IMR-90 (cell line): ENCODE measurements around the gene EMP1. TPM values are rescaled to one million over a fixed set of nuclear protein-coding genes. Genes with fewer than 3 reads are reported as not detected.

Source experiments
- ATAC-seq: fragments of 200-7000 bp; cut with Tn5 transposase; 2 replicates; pipeline ENCODE4 v1.9.1; 2020; ENCODE audit warnings: low read depth, mild to moderate bottlenecking, moderate library complexity
- BruUV-seq: library from RNA; stranded (reverse); fragments of 400-500 nt; replicated peaks from 2 replicates; lab custom pipeline; 2021; lab: Mats Ljungman, UMichigan
- CTCF ChIA-PET: fragments of 300-600 bp; formaldehyde crosslinking; extraction: SDS; loops from one replicate; lab custom pipeline; 2021; ENCODE audit warnings: antibody characterized with exemption; lab: Yijun Ruan, JAX
- POLR2A ChIA-PET: fragments of 300-600 bp; sonication (Branson Sonifier 250); formaldehyde crosslinking; loops from one replicate; lab custom pipeline; 2022; ENCODE audit warnings: antibody characterized with exemption; ENCODE audit not compliant: unreplicated experiment; lab: Charles Lee
- DNase-seq: peaks from one replicate; pipeline ENCODE4 v3.0.0; 2013
- H2AFZ ChIP-seq: replicated peaks from 2 replicates; pipeline ENCODE3; 2013; ENCODE audit warnings: low read length, mild to moderate bottlenecking; ENCODE audit not compliant: poor library complexity
- H2AK5ac ChIP-seq: 2 replicates; pipeline ENCODE4 v1.6.1; 2013; ENCODE audit warnings: low read depth, low read length, inconsistent platforms
- H2AK9ac ChIP-seq: replicated peaks from 2 replicates; pipeline ENCODE3; 2013; ENCODE audit warnings: mild to moderate bottlenecking, low read depth, low read length, moderate library complexity; ENCODE audit not compliant: poor library complexity
- H2BK120ac ChIP-seq: 2 replicates; pipeline ENCODE4 v1.6.1; 2013; ENCODE audit warnings: low read depth, low read length, inconsistent platforms
- H2BK15ac ChIP-seq: 3 replicates; pipeline ENCODE4 v1.6.1; 2013; ENCODE audit warnings: low read depth, low read length, inconsistent platforms
- H2BK20ac ChIP-seq: 2 replicates; pipeline ENCODE4 v1.6.1; 2013; ENCODE audit warnings: low read depth, mild to moderate bottlenecking, inconsistent platforms, low read length, moderate library complexity
- H2BK5ac ChIP-seq: 2 replicates; pipeline ENCODE4 v1.6.1; 2013; ENCODE audit warnings: mild to moderate bottlenecking, low read depth, low read length, inconsistent platforms; ENCODE audit not compliant: poor library complexity, severe bottlenecking
- H3K14ac ChIP-seq: replicated peaks from 2 replicates; pipeline ENCODE4 v1.6.1; 2013; ENCODE audit warnings: low read depth, low read length, inconsistent platforms
- H3K18ac ChIP-seq: 2 replicates; pipeline ENCODE4 v1.6.1; 2013; ENCODE audit warnings: low read depth, low read length, control low read depth
- H3K23ac ChIP-seq: 2 replicates; pipeline ENCODE4 v1.6.1; 2013; ENCODE audit warnings: low read depth, low read length, inconsistent platforms
- H3K27ac ChIP-seq: 2 replicates; pipeline ENCODE4 v1.5.1; 2013; ENCODE audit warnings: mild to moderate bottlenecking, control low read depth, low read length; ENCODE audit not compliant: insufficient read depth
- H3K27me3 ChIP-seq: 2 replicates; pipeline ENCODE4 v1.6.1; 2013; ENCODE audit warnings: low read length; ENCODE audit not compliant: control insufficient read depth, insufficient read depth
- H3K36me3 ChIP-seq: 2 replicates; pipeline ENCODE4 v1.6.1; 2013; ENCODE audit warnings: low read length, mixed read lengths; ENCODE audit not compliant: control insufficient read depth, insufficient read depth
- H3K4ac ChIP-seq: 2 replicates; pipeline ENCODE4 v1.6.1; 2013; ENCODE audit warnings: low read depth, low read length, inconsistent platforms
- H3K4me1 ChIP-seq: 2 replicates; pipeline ENCODE4 v1.6.1; 2013; ENCODE audit warnings: low read length, mixed read lengths; ENCODE audit not compliant: control insufficient read depth, insufficient read depth
- H3K4me2 ChIP-seq: 2 replicates; pipeline ENCODE4 v1.6.1; 2013; ENCODE audit warnings: low read depth, mild to moderate bottlenecking, control low read depth, low read length, moderate library complexity
- H3K4me3 ChIP-seq: 2 replicates; pipeline ENCODE4 v1.5.1; 2013; ENCODE audit warnings: low read depth, mild to moderate bottlenecking, control low read depth, low read length, moderate library complexity; ENCODE audit not compliant: insufficient read depth
- H3K56ac ChIP-seq: 2 replicates; pipeline ENCODE4 v1.6.1; 2013; ENCODE audit warnings: low read length, inconsistent platforms; ENCODE audit not compliant: insufficient read depth; ENCODE audit errors: extremely low read depth
- H3K79me1 ChIP-seq, 2 experiments: 2 replicates each; pipeline ENCODE4 v1.6.1; 2013; ENCODE audit warnings: low read length in 2 of 2, inconsistent platforms in 1 of 2, low read depth in 1 of 2
- H3K9ac ChIP-seq: 2 replicates; pipeline ENCODE4 v1.6.1; 2013; ENCODE audit warnings: low read depth, low read length, control low read depth
- H3K9me1 ChIP-seq: 2 replicates; pipeline ENCODE4 v1.6.1; 2013; ENCODE audit warnings: low read length, inconsistent platforms; ENCODE audit not compliant: insufficient read depth
- H3K9me3 ChIP-seq: 2 replicates; pipeline ENCODE4 v1.6.1; 2013; ENCODE audit warnings: low read length; ENCODE audit not compliant: control insufficient read depth, insufficient read depth
- H4K20me1 ChIP-seq: 2 replicates; pipeline ENCODE4 v1.6.1; 2013; ENCODE audit warnings: low read length, inconsistent platforms; ENCODE audit not compliant: insufficient read depth
- H4K5ac ChIP-seq: 2 replicates; pipeline ENCODE4 v1.6.1; 2013; ENCODE audit warnings: mild to moderate bottlenecking, low read depth, low read length, control low read depth
- H4K8ac ChIP-seq, 2 experiments: 2 replicates each; pipeline ENCODE4 v1.6.1; 2013; ENCODE audit warnings: low read depth in 2 of 2, low read length in 2 of 2, control low read depth in 1 of 2, inconsistent platforms in 1 of 2
- H4K91ac ChIP-seq: 2 replicates; pipeline ENCODE4 v1.6.1; 2013; ENCODE audit warnings: low read depth, low read length, inconsistent platforms; ENCODE audit not compliant: insufficient read depth
- CEBPB ChIP-seq: IDR thresholded peaks from 2 replicates; pipeline ENCODE4 v1.6.1; 2012; ENCODE audit warnings: low read depth, low read length, improper control_type of control experiment
- CHD1 ChIP-seq: IDR thresholded peaks from 2 replicates; pipeline ENCODE4 v1.6.1; 2012; ENCODE audit warnings: low read depth, low read length, improper control_type of control experiment
- FOS ChIP-seq: fragments of 150-350 bp; IDR thresholded peaks from 2 replicates; pipeline ENCODE4 v1.6.1; 2016; ENCODE audit warnings: low read depth, low read length
- MAZ ChIP-seq: IDR thresholded peaks from 2 replicates; pipeline ENCODE4 v1.6.1; 2012; ENCODE audit warnings: low read depth, mild to moderate bottlenecking, low read length, improper control_type of control experiment, moderate library complexity, borderline replicate concordance
- MXI1 ChIP-seq: IDR thresholded peaks from 2 replicates; pipeline ENCODE4 v1.6.1; 2012; ENCODE audit warnings: low read depth, mild to moderate bottlenecking, low read length, moderate library complexity, borderline replicate concordance
- POLR2A ChIP-seq: IDR thresholded peaks from 2 replicates; pipeline ENCODE4 v1.6.1; 2012; ENCODE audit warnings: mild to moderate bottlenecking, low read depth, low read length
- RCOR1 ChIP-seq: IDR thresholded peaks from 2 replicates; pipeline ENCODE4 v1.6.1; 2012; ENCODE audit warnings: mild to moderate bottlenecking, low read length, improper control_type of control experiment; ENCODE audit not compliant: insufficient replicate concordance
- SMC3 ChIP-seq: fragments of 150-350 bp; IDR thresholded peaks from 2 replicates; pipeline ENCODE4 v1.6.1; 2016; ENCODE audit warnings: low read depth, mild to moderate bottlenecking, antibody characterized with exemption, low read length, moderate library complexity
- WGBS, 2 experiments: methylation state at CpG; one replicate each; pipeline versions ENCODE4 v1.1.5 to v1.1.7; 2013; ENCODE audit warnings: missing lambda C conversion rate in 2 of 2; ENCODE audit not compliant: insufficient read length in 1 of 2; ENCODE audit errors: extremely low coverage in 2 of 2; 5-methylcytosine and 5-hydroxymethylcytosine counted together
- dilution Hi-C: fragments of 300-500 bp; cut with HindIII; formaldehyde crosslinking; loops from one replicate; pipeline ENCODE4 v1.14.3; 2018; ENCODE audit warnings: low sequenced_read_pairs; ENCODE audit not compliant: unreplicated experiment
- in situ Hi-C: fragments of 300-500 bp; cut with MboI; formaldehyde crosslinking; loops from 3 replicates; pipeline ENCODE4 v1.14.3; 2019; ENCODE audit warnings: low sequenced_read_pairs, inconsistent platforms, mixed read lengths
- intact Hi-C: fragments of 100-400 bp; cut with micrococcal nuclease; formaldehyde crosslinking; loops from 2 replicates; pipeline ENCODE4 v1.10.0; 2022
- polyA plus RNA-seq, 3 experiments: library from polyadenylated mRNA; depleted of rRNA; stranded (reverse); fragments of >200 nt; gene quantifications; 2 replicates each; pipeline ENCODE4 v1.2.3, GENCODE V29; 2012; ENCODE audit warnings: low replicate concordance in 1 of 3
- total RNA-seq: library from RNA; depleted of rRNA; stranded (reverse); fragments of >200 nt; gene quantifications from 2 replicates; pipeline ENCODE4 v1.2.3, GENCODE V29; 2012

Gene EMP1
- total and polyA plus RNA-seq, 2 of the 4 experiments (the other 2 are of a cell fraction), result 137 to 201 TPM

GRCh38 chr12:13215056-13215455 is 18.5 kb downstream of the EMP1 start (continued):
- TF ChIP-seq RCOR1 (no peak), CHD1 (no peak), MAZ (no peak), MXI1 (no peak), FOS (no peak), SMC3 (no peak)

- no peak overlapping the region for H2AFZ ChIP-seq
- CTCF ChIA-PET, result interaction anchor here (1.7 kb wide), 1 partner anchor 195 kb away, joined by 5 read pairs; no protein-coding TSS in a partner anchor
Measured at GRCh38 chr12:13218641-13219040, 22.1 kb downstream of the EMP1 start.

More at GRCh38 chr12:13218641-13219040, 22.1 kb downstream of the EMP1 start:
- Histone ChIP-seq H3K4me3 (no peak overlapping the region), H4K8ac (no peak overlapping the region), H2BK120ac (no peak overlapping the region), H3K56ac (no peak overlapping the region), H2BK15ac (no peak overlapping the region), H3K14ac (no peak overlapping the region), H2AK5ac (peak overlapping the region; percentile 43; the same call in 1 of the 2 replicates), H3K4me2 (no peak overlapping the region), H3K9me1 (peaks cover 20% of the 10 kb centered on the region; the same call in 1 of the 2 replicates), H2BK20ac (no peak overlapping the region), H3K36me3 (peaks cover 34% of the 10 kb centered on the region), H4K91ac (no peak overlapping the region), H3K4ac (no peak overlapping the region; the same call in 1 of the 2 replicates), H3K9me3 (peaks cover 5% of the 10 kb centered on the region), H4K20me1 (no peaks in the 10 kb centered on the region), H3K4me1 (peaks cover 13% of the 10 kb centered on the region), H2AK9ac (no peak overlapping the region), H3K79me1 (peaks cover 15 to 40% of the 10 kb centered on the region in 2 experiments), H3K18ac (no peak overlapping the region), H3K23ac (no peak overlapping the region), H3K27me3 (no peaks in the 10 kb centered on the region), H2BK5ac (no peak overlapping the region), H3K9ac (no peak overlapping the region), H3K27ac (no peak overlapping the region), H4K5ac (no peak overlapping the region)
- no CpG with 5 or more reads among the region's 3 CpGs for WGBS, 2 experiments
- no peak for DNase-seq
- BruUV-seq, result no TSS peak
- dilution Hi-C loops, result no loop called here
- POLR2A ChIA-PET, result no interaction called here
- intact Hi-C loops, result no loop called here
- TF ChIP-seq FOS, result no peak
- no peak for TF ChIP-seq CEBPB
- no peak for TF ChIP-seq MXI1
- 0 out of 2 replicates have a peak, but pooled peaks have one; percentile 26 for TF ChIP-seq POLR2A
- in situ Hi-C loops, result no loop called here
- ATAC-seq, result no peak
